Right kidney (tissue), 9 donors: ENCODE data around the gene MAP4K5.
"Not testable (repeated sequence)": the region's sequence is repeated elsewhere in the genome, so short reads cannot be mapped to it uniquely, and the experiment has no call there.

ENCODE experiments used
- DNase-seq: peaks from one replicate; pipeline ENCODE4 v3.0.0-alpha.2; 2016
- long read RNA-seq, 8 donors: transcript quantifications; one replicate each; lab custom pipeline, GENCODE V29; 2026

Gene MAP4K5
- long read RNA-seq, donor 1: 0 reads
- long read RNA-seq, donor 2: 0 reads
- long read RNA-seq, donor 3: 0 reads
- long read RNA-seq, donor 4, partial matches to known transcripts: 7 of 7 reads
- long read RNA-seq, donor 4, other reads (novel, unspliced or antisense): 0 of 7 reads
- long read RNA-seq, donor 5: 0 reads
- long read RNA-seq, donor 6: 0 reads
- long read RNA-seq, donor 7: 0 reads
- long read RNA-seq, donor 8: 0 reads

DNA sequence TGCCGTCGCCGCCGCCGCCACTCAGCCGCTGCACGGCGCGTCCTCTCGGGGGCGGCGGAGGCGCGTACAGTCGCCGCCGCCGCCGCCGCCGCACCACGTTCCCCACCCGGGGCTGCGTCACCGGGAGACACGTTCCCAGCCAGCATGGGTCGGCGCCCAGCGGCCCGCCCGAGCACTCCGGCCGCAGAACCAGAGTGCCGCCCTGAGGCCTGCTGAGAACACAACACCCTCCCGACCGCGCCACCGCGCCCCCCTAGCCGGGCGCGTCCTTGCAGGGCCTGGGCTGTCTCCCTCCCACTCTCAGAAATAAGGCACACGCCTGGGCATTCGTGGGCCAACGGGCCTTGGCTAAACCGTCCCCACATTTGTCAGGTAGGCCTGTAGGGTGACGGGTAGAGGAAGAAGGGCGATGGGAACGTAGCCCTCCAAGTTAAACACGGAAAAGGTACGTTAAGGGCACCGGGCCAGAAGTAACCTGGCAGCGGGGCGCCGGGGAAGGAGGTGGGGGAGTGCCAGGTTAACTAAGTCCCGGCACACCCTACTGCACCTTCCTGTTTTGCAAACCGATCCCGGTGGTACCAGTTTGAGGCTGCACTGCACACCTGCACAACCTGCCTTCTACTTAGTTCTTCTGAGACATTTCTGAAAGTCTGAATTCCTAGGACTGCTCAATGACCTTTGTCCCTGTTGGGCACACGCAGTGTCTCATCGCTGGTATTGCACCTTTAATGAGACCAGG is at the start of gene MAP4K5:
Gene MAP4K5 (minus strand): TSS at position 68 of the 739 bp plus-strand sequence. CDS start 520 bp downstream, outside the sequence.
- DNase-seq: peak; percentile 87

DNA sequence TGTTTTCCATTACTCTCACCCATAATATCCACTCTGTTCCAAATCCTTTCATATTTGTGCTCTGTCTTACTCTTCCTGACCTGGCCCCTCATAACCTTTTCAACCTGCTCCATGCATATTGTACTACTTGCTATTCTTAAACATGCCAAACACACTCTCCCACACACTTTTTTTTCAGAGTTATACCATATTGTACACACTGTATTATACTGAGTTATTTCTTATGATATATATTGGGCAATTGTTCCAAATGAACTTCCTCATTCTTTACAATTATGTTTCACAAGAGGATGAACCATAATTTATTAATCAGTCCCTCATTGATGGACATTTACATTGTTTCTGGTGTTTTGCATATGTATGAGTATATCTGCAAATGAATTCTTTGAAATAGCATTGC is 46.1 kb upstream of the MAP4K5 start:
- DNase-seq: no peak

DNA sequence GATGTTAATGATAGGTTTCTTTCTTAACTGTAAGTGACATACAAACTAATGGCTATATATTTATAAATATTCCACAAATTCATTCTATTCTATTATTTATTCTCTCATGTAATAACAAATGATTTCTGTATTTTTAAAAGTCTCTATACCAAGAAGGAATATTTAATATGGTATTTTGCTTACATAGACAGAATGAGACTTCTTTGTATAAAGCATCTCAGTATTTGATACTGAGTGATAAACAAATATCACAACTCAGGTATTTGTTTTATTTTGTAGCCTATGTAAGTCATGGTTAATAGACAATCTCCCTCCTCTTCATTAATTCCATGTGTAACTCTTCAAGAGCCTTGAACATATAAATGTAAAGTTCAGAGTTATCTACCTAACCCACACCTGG is 45.6 kb upstream of the MAP4K5 start:
- DNase-seq: no peak

DNA sequence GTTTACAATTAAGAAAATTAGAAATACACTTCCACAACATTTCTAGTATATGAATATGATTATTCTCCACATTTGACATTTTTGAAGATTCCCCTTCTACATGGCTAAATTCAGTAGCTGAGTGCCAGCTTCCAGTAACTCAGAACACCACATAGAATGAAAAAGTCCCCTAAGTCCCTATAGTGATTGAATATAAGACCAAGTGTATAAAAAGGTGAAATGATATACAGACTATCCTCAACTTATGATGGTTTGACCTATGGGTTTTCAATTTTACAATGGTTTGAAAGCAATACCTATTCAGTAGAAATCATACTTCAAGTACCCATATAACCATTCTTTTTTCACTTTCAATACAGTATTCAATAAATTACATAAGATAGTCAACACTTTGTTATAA is 43.4 kb upstream of the MAP4K5 start:
- DNase-seq: no peak

DNA sequence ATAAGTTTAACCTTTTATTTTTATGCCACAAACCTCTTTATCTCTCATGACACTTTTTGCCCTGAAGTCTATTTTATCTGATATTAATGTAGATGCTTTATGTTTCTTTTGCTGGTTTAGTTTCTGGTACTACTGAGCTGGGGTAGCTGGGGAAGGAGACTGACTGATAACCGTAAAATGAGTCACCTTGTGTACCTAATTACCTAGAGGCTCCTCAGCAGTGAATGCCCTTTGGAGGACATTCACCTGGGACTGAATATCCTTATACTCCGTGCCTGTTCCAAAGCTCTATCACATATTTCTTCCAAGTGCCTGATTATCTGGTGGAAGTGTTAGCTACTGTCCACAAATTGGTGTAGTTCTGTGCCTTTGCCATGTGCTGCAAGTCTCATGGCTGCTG is 41.5 kb upstream of the MAP4K5 start:
- DNase-seq: no peak

DNA sequence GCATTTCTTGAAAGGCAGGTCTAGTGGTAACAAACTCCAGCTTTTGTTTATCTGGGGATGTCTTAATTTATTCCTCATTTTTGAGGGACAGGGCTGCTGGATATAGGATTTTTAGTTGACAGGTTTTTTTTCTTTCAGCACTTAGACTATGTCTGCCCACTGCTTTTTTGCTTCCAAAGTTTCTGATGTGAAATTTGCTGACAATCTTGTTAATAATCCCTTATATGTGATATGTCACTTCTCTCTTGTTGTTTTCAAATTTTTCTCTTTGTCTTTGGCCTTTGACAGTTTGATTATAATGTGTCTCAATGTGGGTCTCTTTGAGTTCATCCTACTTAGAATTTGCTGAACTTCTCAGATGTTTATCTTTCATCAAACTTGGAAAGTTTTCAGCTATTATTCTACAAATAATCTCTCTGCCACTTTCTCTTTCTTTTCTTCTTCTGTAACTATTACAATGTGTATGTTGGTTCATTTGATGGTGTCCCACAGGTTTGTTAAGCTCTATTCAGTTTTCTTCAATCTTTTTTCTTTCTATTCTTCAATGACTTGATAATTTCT is 37.4 kb upstream of the MAP4K5 start:
- no peak for DNase-seq

DNA sequence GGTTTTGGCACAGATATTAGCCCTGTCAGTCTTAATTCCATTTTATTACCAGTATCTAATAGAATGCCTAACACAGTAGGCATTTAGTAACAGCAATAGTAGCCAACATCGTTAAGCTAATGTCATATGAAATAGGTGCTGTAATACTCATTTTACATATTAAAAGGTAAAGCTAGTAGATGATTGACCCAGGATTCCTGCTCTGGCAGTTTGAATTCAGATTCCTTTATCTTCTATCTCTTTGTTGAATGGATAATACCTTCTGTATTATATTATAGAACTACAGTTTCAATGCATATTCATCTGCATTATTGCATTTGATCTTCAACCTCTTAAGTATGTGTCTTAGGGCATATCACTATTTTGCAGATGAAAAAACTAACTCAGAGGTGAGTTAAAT is 30.5 kb upstream of the MAP4K5 start:
- DNase-seq: no peak

DNA sequence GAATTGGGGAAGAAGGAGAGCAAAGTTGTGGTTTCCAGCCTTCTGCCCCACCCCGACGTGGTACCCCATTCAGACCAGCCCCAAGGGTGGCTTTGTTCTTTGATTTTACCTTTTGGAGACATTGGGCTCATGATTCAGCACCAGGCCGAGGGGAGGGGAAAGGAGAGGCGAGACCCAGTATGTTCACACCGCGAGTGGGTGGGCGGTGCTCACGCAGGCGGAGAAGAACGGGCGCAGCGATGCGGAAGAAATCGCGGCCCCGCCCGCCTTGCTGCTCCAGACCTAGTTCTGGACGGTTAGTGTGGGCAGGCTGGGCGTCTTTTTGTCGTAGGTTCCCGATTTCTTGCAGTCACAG is 28.5 kb upstream of the MAP4K5 start:
- peak; percentile 76 for DNase-seq

DNA sequence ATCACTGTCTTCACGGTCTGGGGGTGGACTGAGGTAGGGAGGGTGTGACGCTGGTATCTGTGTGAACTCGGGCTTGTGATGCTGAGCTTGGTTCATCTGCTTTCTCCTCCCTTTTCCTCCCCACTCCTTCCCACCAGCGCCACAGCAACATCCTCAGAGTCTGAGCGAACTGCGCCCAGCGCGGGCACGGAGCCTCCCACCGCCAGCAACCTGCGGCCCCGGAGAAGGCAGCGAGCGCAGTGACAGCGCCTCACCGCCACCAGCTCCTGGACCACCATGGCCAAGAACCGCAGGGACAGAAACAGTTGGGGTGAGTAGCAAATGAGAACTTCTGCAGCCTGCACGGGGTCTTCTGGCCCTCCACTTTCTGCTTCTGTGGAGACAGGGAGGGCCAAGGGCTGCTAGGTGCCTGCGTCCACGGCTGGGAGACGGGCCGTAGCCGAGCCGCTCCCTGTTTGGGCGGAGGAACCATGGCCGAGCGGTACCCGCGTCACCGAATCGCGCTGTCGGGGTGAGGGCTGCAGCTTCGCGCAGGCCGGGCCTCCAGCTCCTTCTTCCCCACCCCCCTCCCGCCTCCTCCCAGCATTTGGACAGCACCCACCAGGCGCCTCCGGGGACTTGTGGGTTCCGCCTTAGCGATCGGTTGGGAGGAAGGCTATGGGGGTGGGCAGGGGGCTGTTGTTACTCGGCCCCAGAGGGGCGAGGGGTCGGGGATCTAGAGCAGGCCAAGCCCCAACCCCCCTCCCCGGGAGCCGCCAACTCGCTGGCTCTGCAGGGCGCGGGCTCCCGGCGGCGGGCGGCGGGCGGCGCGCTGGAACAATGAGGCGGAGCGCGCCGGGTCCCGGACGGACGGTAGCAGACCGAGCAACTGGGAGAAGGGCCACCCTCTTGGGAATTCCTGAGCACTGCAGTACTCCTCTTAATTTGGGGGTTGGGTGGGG is 27.9 kb upstream of the MAP4K5 start, which contains the start of gene ATL1:
Gene ATL1 (plus strand): TSS at position 156 of the 941 bp plus-strand sequence. CDS start 121 bp downstream, at position 277.
- peak; percentile 88 for DNase-seq

DNA sequence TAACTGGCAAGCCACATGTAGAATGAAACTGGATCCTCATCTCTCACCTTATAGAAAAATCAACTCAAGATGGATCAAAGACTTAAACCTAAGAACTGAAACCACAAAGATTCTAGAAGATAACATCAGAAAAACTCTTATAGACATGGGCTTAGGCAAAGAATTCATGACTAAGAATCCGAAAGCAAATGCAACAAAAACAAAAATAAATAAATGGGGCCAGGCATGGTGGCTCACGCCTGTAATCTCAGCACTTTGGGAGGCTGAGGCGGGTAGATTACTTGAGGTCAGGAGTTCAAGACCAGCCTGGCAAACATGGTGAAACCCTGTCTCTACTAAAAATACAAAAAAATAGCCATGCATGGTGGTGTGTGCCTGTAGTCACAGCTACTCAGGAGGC is 20.4 kb upstream of the MAP4K5 start:
- not testable (repeated sequence) for DNase-seq

DNA sequence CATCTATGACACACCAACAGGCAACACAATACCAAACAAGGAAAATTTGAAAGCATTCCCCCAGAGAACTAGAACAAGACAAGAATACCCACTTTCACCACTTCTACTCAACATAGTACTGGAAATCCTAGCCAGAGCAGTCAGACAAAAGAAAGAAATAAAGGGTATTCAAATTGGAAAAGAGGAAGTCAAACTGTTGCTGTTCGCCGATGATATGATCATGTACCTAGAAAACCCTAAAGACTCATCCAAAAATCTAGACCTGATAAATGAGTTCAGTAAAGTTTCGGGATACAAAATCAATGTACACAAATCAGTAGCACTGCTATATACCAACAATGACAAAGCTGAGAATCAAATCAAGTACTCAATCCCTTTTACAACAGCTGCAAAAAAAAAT is 19.5 kb upstream of the MAP4K5 start:
- DNase-seq: no peak

DNA sequence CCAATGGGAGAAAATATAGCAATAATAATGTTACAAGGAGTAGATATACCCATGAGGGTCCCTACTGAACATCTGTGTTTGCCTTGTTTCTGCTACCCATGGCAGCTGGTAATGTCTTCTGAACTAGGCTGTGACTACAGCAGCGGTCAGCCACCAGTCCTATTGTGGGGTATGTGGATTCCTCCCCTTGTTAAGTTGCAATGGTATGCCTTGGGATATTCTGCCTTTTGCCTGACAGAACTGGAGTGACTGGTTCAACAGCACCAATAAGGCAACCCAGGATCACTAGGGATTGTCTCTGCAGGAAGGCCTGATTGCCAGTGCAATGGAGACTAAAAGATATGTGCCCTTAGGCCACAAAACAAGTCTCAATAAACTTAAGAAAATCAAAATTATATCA is 17.9 kb upstream of the MAP4K5 start:
- no peak for DNase-seq

DNA sequence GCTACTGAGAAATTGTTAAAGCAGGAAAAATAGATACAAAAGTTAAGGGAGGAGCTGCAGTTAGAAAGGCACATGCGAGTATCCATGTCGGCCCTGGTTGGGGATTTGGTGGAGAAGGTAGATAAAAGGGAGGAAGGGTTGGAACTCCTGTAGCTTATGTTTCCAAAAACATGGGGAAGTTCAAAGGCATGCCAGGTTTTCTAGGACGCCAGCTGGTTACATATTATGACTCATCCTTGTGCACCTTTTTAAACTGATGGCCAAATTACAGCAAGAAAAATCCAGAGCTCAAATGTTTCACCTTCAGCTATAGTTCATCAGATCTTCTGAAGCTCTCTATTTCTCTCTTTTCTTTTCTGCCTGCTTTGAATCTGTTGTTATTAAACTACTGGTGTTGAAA is 13.2 kb upstream of the MAP4K5 start:
- DNase-seq: no peak

DNA sequence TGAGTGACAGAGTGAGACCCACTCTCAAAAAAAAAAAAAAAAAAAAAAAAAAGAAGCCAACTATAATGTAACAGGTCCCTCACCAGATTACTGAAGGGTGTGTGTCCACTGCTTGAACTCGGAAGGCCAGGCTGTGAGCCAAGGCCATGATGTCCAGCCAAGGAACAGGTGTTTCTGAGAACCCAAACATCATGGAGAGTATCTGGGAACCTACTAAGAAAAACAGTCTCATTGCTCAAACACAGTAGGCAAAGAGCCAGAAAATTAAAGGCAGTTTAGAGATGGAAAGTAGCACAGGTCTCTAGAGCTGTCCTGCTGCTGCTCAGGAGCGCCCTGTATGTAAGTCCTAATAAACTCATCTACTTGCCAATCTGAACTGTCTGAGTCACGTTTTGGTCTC is 12.5 kb upstream of the MAP4K5 start:
- no peak for DNase-seq

DNA sequence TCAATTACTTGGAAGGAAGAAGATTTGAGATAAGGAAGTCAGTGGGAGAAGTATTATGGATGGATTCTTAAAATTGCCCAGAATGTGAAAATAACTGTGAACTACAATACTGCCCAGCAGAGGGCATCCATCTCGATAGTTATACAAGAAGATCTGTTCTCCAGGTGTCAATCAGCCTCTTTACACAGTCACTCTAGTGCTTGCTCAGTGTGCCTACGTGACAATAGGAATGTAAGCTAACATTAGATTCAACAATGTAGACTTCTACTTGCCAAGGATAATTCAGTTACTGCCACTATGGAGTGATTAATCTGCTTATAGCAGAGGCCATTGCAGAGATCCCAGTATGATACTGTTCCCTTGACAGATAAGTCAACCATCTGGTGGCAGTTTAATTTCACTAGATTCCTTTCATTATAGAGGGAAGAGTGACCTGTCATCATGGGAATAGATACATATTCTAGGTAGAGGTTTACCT is 10.6 kb upstream of the MAP4K5 start:
- no peak for DNase-seq

DNA sequence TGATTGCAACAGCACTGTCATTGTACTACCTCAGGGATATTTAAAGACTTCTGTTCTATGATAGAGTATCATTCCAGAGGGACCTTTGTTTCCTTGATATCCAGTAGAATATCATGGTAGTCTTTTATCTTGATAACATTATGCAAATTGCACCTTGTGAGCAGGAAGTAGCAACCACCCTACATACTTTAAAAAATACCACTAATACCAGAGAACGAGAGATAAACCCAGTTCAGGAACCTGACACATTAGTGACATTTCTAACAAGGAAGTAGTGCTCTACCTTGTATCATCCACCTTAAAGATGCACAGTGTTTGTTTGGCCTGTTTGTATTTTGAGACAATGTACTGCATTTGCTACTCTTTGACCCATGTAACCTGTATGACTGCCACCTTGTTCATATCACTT is 8.8 kb upstream of the MAP4K5 start:
- DNase-seq: no peak

DNA sequence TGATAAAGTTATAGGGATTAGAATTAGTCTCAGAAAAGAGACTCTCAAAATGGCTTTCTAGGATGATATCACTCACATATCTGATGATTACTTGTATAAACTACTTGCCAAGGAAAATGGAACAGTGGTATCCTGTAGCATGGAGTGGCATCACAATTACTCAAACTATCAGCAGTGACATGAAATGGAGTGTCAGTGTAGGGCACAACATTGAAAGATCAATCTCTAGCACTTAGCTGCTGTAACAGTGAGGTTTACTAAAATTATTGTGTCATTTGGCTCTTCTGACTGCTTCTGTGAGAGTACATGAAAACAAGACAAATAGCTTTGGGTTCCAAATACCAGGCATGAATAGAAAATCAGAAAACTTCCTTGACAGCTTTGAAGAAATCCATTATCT is 6.7 kb upstream of the MAP4K5 start:
- DNase-seq: no peak

DNA sequence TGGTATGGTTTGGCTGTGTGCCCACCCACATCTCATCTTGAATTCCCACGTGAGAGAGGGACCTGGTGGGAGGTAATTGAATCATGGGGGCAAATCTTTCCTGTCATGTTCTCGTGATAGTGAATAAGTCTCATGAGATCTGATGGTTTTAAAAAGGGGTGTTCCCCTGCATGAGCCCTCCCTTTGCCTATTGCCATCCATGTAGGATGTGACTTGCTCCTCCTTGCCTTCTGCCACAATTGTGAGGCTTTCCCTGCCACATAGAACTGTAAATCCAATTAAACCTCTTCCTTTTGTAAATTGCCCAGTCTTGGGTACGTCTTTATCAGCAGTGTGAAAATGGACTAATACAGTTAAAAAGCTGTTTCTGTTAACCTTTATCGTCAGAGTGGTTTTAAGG is 5.7 kb upstream of the MAP4K5 start:
- DNase-seq: not testable (repeated sequence)

DNA sequence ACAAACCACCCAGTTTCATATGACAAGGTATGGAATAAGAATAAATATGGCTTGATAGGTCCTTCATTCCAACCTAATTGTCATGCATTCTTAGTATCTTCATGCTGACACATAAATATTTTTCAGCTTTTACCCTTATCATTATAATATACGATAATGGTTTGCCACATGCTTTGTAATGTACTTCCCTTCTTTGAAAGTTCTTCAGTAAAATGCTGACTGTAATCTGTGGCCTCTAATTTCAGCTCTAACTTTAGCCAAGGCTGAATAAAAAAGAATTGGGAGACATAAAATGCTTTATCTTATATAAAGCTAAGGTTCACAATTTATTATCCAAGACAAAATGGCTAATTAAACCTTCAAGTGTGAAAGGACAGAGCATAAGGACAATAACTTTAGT is 2.6 kb upstream of the MAP4K5 start:
- DNase-seq: no peak

DNA sequence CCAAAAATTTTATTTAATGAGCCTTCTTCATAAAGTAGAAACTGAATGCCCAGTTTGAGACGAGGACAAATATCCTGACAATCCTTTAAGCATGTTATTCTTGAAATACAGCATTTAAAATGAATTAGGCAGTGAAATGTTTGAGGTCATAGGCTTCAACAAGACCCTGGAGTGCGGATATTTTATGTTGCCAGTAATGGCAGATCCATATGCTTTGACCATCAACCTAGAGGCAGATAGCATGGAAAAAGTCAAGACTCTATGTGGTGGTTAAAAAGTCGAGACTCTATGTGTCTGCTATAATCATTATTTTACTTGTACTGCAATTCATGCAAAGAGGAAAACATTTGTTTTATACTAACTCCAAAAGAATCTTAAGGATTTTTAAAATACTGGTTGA is 2.0 kb upstream of the MAP4K5 start:
- DNase-seq: no peak

DNA sequence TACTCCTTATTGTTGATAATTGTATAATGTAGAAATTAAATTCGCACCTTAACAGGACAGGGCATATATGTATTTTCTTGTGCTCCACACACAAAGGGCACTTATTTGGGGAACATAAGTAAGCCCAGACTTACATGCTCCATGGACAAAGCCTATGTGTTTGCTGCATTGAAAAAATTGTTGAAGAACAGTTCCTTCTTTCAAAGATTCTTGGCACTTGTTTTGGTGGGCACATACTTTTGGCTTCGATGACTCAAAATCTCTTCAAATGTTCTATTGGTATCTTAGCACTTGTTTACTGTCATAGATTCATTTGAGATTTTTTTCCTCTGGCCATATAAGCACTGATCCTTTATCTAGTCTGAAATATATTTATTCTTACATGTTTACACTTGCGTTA is 1.4 kb upstream of the MAP4K5 start:
- DNase-seq: no peak

DNA sequence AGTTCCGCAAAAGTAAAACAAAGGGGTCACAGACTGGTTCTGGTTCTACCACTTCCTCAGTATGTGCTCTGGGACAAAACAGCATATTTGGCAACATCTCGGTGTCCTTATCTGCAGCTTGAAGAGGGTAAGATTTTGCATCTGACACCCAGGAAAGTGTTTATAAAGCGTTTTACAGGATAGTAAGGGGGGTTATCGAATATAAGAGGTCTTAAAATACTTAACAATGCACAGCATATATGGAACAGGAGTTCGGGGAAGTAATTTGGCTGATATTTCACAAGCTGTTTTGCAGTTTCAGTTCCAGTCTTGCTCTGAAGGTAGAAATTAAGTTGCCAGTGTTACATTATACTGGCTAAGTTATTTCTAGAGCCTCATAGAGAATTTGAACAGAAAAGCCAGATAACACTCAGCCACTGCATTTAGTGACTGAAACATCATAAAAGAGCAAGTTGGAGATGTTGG is 904 bp upstream of the MAP4K5 start:
- no peak for DNase-seq
